ENCODE results near the gene MAN2C1.

MAN2C1 gene

GRCh38 chr15:75361989-75362641 is 6.3 kb downstream of the MAN2C1 start:
- no peak overlapping the region for H3K27ac ChIP-seq (ENCODE audit: low read depth in 2 of 2, low read length in 2 of 2)
- no peak overlapping the region for H3K9ac ChIP-seq (ENCODE audit: low read depth in 1 of 2, low read length in 2 of 2)
- no peak overlapping the region for H3K4me3 ChIP-seq (ENCODE audit: low read length in 2 of 2)
- no peaks in the 10 kb centered on the region for H3K9me3 ChIP-seq (ENCODE audit: control insufficient read depth in 2 of 2, low read length in 2 of 2)
- H3K4me1 ChIP-seq (ENCODE audit: control insufficient read depth in 2 of 2, insufficient read depth in 2 of 2, low read length in 2 of 2): peaks cover 0 to under 1% of the 10 kb centered on the region in 2 donors
- peaks cover 50 to 74% of the 10 kb centered on the region in 2 donors for H3K36me3 ChIP-seq (ENCODE audit: control insufficient read depth in 2 of 2, insufficient read depth in 2 of 2, low read length in 2 of 2)
- H3K27me3 ChIP-seq (ENCODE audit: control insufficient read depth in 2 of 2, insufficient read depth in 2 of 2, low read length in 2 of 2): no peaks in the 10 kb centered on the region

DNA sequence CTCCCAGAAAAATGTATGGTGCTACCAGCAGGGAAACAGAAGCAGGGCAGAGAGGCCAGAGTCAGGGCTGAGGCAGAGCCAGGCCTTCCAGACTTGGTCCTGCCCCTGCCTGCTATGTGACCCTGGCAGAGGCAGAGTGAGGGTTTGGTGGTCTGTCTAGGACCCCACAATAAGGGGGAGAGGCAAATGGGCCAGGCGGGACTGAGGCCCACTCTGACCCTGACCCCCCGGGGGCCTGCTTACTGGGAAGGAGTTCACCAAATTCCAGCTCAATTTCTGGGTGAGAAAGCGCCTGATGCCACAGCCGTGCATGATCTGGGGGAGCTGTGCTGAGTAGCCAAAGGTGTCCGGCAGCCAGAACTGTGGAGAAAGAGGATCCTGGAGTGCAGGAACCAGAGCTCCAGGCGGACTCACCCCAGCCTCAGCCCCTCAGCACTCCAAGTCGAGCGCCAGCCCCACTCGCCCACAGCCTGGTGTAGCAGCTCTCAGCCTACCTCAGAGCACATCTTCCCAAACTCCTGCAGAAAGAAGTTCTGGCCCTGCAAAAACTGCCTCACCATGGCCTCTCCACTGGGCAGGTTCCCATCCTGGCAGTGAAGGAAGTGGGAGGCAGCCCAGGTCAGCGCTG is 6.9 kb downstream of the MAN2C1 start:
- Histone ChIP-seq H3K4me1 (ENCODE audit: control insufficient read depth in 2 of 2, insufficient read depth in 2 of 2, low read length in 2 of 2) (no peaks in the 10 kb centered on the region), H3K27ac (ENCODE audit: low read depth in 2 of 2, low read length in 2 of 2) (no peak overlapping the region), H3K27me3 (ENCODE audit: control insufficient read depth in 2 of 2, insufficient read depth in 2 of 2, low read length in 2 of 2) (no peaks in the 10 kb centered on the region), H3K4me3 (ENCODE audit: low read length in 2 of 2) (no peak overlapping the region), H3K9ac (ENCODE audit: low read depth in 1 of 2, low read length in 2 of 2) (no peak overlapping the region), H3K9me3 (ENCODE audit: control insufficient read depth in 2 of 2, low read length in 2 of 2) (no peaks in the 10 kb centered on the region), H3K36me3 (ENCODE audit: control insufficient read depth in 2 of 2, insufficient read depth in 2 of 2, low read length in 2 of 2) (peaks cover 49 to 72% of the 10 kb centered on the region in 2 donors)

GRCh38 chr15:75360856-75361255 is 7.6 kb downstream of the MAN2C1 start:
- H3K9me3 ChIP-seq (ENCODE audit: control insufficient read depth in 2 of 2, low read length in 2 of 2): no peaks in the 10 kb centered on the region
- no peak overlapping the region for H3K4me3 ChIP-seq (ENCODE audit: low read length in 2 of 2)
- H3K27ac ChIP-seq (ENCODE audit: low read depth in 2 of 2, low read length in 2 of 2): no peak overlapping the region
- no peaks in the 10 kb centered on the region for H3K4me1 ChIP-seq (ENCODE audit: control insufficient read depth in 2 of 2, insufficient read depth in 2 of 2, low read length in 2 of 2)
- H3K9ac ChIP-seq (ENCODE audit: low read depth in 1 of 2, low read length in 2 of 2): no peak overlapping the region
- H3K27me3 ChIP-seq (ENCODE audit: control insufficient read depth in 2 of 2, insufficient read depth in 2 of 2, low read length in 2 of 2): no peaks in the 10 kb centered on the region
- H3K36me3 ChIP-seq (ENCODE audit: control insufficient read depth in 2 of 2, insufficient read depth in 2 of 2, low read length in 2 of 2): peaks cover 48 to 72% of the 10 kb centered on the region in 2 donors

DNA sequence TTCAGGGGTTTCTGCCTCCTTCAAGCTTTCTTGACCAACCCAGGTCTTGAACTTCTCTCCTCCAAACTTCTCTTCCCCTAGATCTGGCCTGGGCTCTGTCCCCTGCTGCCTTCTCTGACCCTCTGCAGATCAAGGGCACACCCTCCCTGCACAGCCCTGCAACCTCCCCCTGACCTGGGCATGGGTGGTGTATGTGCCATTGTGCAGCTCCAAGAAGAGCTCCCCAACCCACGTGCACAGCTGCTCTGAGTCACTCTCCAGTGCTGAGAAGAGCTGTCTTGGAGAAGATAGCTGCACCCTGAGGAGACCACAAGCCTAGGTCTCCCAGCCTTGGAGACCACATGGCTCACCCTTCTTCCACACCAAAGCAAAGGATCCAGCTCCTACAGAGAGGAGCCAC is 8.0 kb downstream of the MAN2C1 start:
- H3K4me3 ChIP-seq (ENCODE audit: low read length in 2 of 2): no peak overlapping the region
- H3K36me3 ChIP-seq (ENCODE audit: control insufficient read depth in 2 of 2, insufficient read depth in 2 of 2, low read length in 2 of 2): peaks cover 48 to 71% of the 10 kb centered on the region in 2 donors
- no peak overlapping the region for H3K27ac ChIP-seq (ENCODE audit: low read depth in 2 of 2, low read length in 2 of 2)
- H3K4me1 ChIP-seq (ENCODE audit: control insufficient read depth in 2 of 2, insufficient read depth in 2 of 2, low read length in 2 of 2): no peaks in the 10 kb centered on the region
- no peaks in the 10 kb centered on the region for H3K27me3 ChIP-seq (ENCODE audit: control insufficient read depth in 2 of 2, insufficient read depth in 2 of 2, low read length in 2 of 2)
- H3K9ac ChIP-seq (ENCODE audit: low read depth in 1 of 2, low read length in 2 of 2): no peak overlapping the region
- H3K9me3 ChIP-seq (ENCODE audit: control insufficient read depth in 2 of 2, low read length in 2 of 2): no peaks in the 10 kb centered on the region

- Histone ChIP-seq H3K9me3 (ENCODE audit: control insufficient read depth in 2 of 2, low read length in 2 of 2) (no peaks in the 10 kb centered on the region), H3K36me3 (ENCODE audit: control insufficient read depth in 2 of 2, insufficient read depth in 2 of 2, low read length in 2 of 2) (peaks cover 44 to 73% of the 10 kb centered on the region in 2 donors), H3K27me3 (ENCODE audit: control insufficient read depth in 2 of 2, insufficient read depth in 2 of 2, low read length in 2 of 2) (no peaks in the 10 kb centered on the region)
Observed at GRCh38 chr15:75359537-75360250, 8.7 kb downstream of the MAN2C1 start.

DNA sequence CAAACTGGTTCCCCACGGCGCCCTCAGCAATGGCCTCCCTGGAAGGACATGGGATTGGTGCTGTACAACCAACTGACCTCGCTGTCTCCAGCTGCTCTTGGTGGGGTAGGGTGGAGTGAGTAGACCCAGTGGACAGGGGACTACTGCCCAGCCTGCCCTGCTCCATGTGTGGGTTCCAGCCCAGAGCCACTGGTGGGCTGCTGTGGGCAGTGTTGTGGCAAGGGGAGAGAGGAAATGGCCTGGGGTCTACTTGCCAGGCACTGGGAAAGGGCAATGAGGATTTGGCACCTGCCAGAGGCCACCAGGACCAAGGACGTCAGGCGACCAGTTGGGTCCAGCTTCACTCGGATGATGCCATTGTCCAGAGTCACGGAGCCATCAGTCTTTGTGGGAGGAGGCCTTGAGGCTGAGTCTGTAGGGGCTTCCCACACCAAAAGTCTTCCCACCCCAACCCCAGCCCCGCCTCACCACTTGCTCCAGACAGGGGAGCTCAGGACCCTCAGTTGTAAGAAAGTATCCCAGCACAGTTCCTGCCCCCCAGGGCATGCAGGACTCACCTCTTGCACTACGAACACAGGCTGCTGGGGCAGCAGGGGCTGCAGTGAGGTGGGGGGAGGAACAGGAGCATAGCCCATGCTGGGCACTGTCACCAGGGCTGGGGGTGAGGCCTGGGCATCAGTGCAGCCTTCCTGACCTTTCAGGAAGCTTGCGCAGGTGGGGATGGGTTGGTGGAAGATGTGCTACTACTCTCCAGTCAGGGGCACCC is 9.5 kb downstream of the MAN2C1 start:
- no peaks in the 10 kb centered on the region for H3K27me3 ChIP-seq (ENCODE audit: control insufficient read depth in 2 of 2, insufficient read depth in 2 of 2, low read length in 2 of 2)
- H3K9ac ChIP-seq (ENCODE audit: low read depth in 1 of 2, low read length in 2 of 2): no peak overlapping the region
- no peaks in the 10 kb centered on the region for H3K9me3 ChIP-seq (ENCODE audit: control insufficient read depth in 2 of 2, low read length in 2 of 2)
- H3K27ac ChIP-seq (ENCODE audit: low read depth in 2 of 2, low read length in 2 of 2): no peak overlapping the region
- no peaks in the 10 kb centered on the region for H3K4me1 ChIP-seq (ENCODE audit: control insufficient read depth in 2 of 2, insufficient read depth in 2 of 2, low read length in 2 of 2)
- no peak overlapping the region for H3K4me3 ChIP-seq (ENCODE audit: low read length in 2 of 2)
- H3K36me3 ChIP-seq (ENCODE audit: control insufficient read depth in 2 of 2, insufficient read depth in 2 of 2, low read length in 2 of 2): peaks cover 41 to 67% of the 10 kb centered on the region in 2 donors

More at GRCh38 chr15:75359537-75360250, 8.7 kb downstream of the MAN2C1 start:
- no peak overlapping the region for H3K9ac ChIP-seq (ENCODE audit: low read depth in 1 of 2, low read length in 2 of 2)
- H3K27ac ChIP-seq (ENCODE audit: low read depth in 2 of 2, low read length in 2 of 2): no peak overlapping the region
- H3K4me1 ChIP-seq (ENCODE audit: control insufficient read depth in 2 of 2, insufficient read depth in 2 of 2, low read length in 2 of 2): no peaks in the 10 kb centered on the region
- H3K4me3 ChIP-seq (ENCODE audit: low read length in 2 of 2): no peak overlapping the region

GRCh38 chr15:75357976-75358673 is 10.3 kb downstream of the MAN2C1 start:
- no peak overlapping the region for H3K27ac ChIP-seq (ENCODE audit: low read depth in 2 of 2, low read length in 2 of 2)
- no peaks in the 10 kb centered on the region for H3K27me3 ChIP-seq (ENCODE audit: control insufficient read depth in 2 of 2, insufficient read depth in 2 of 2, low read length in 2 of 2)
- H3K9me3 ChIP-seq (ENCODE audit: control insufficient read depth in 2 of 2, low read length in 2 of 2): no peaks in the 10 kb centered on the region
- no peak overlapping the region for H3K4me3 ChIP-seq (ENCODE audit: low read length in 2 of 2)
- H3K9ac ChIP-seq (ENCODE audit: low read depth in 1 of 2, low read length in 2 of 2): no peak overlapping the region
- no peaks in the 10 kb centered on the region for H3K4me1 ChIP-seq (ENCODE audit: control insufficient read depth in 2 of 2, insufficient read depth in 2 of 2, low read length in 2 of 2)
- H3K36me3 ChIP-seq (ENCODE audit: control insufficient read depth in 2 of 2, insufficient read depth in 2 of 2, low read length in 2 of 2): peaks cover 39 to 67% of the 10 kb centered on the region in 2 donors

DNA sequence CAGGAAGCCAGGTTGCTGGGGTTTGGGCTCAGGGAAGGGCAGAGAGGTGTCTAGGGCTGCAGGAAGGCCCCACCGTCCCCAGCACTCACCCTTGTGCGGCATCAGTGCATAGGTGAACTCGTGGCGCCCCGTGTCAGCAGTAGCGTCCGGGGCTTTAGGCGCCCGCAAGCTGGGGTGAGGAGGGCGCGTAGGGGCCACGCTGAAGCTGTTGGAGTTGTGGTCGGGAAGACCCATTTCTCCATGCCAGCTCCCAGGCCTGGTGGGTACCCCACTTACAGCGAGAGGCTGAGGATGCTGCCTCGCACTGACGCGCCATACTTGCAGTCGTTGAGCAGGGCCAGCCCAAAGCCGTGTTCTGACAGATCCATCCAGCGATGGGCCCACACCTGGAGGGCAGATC is 11.9 kb downstream of the MAN2C1 start:
- H3K9me3 ChIP-seq (ENCODE audit: control insufficient read depth in 2 of 2, low read length in 2 of 2): no peaks in the 10 kb centered on the region
- H3K27me3 ChIP-seq (ENCODE audit: control insufficient read depth in 2 of 2, insufficient read depth in 2 of 2, low read length in 2 of 2): no peaks in the 10 kb centered on the region
- H3K4me1 ChIP-seq (ENCODE audit: control insufficient read depth in 2 of 2, insufficient read depth in 2 of 2, low read length in 2 of 2): no peaks in the 10 kb centered on the region
- no peak overlapping the region for H3K27ac ChIP-seq (ENCODE audit: low read depth in 2 of 2, low read length in 2 of 2)
- no peak overlapping the region for H3K4me3 ChIP-seq (ENCODE audit: low read length in 2 of 2)
- peaks cover 35 to 52% of the 10 kb centered on the region in 2 donors for H3K36me3 ChIP-seq (ENCODE audit: control insufficient read depth in 2 of 2, insufficient read depth in 2 of 2, low read length in 2 of 2)
- no peak overlapping the region for H3K9ac ChIP-seq (ENCODE audit: low read depth in 1 of 2, low read length in 2 of 2)

DNA sequence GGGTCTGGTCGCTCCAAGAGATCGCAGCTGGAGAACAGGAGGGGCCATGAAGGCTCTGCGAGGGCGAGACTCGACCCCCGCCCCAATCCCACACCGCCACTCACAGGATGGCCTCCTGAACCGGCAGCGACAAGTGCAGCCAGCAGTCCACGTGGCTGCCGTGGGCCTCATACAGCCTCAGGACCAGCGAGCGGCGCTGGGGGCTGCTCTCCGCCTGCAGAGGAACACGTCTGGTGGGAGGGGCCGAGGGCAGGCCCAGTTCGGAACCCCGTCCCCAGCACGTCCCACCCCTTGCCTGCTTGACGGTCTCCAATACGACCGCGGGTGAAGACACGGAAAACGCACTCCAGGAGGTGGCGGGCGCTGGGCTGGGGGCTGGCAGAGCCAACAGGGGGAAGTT is 12.4 kb downstream of the MAN2C1 start:
- H3K27me3 ChIP-seq (ENCODE audit: control insufficient read depth in 2 of 2, insufficient read depth in 2 of 2, low read length in 2 of 2): no peaks in the 10 kb centered on the region
- no peaks in the 10 kb centered on the region for H3K4me1 ChIP-seq (ENCODE audit: control insufficient read depth in 2 of 2, insufficient read depth in 2 of 2, low read length in 2 of 2)
- H3K9me3 ChIP-seq (ENCODE audit: control insufficient read depth in 2 of 2, low read length in 2 of 2): no peaks in the 10 kb centered on the region
- H3K36me3 ChIP-seq (ENCODE audit: control insufficient read depth in 2 of 2, insufficient read depth in 2 of 2, low read length in 2 of 2): peaks cover 30 to 47% of the 10 kb centered on the region in 2 donors
- no peak overlapping the region for H3K4me3 ChIP-seq (ENCODE audit: low read length in 2 of 2)
- H3K27ac ChIP-seq (ENCODE audit: low read depth in 2 of 2, low read length in 2 of 2): no peak overlapping the region
- no peak overlapping the region for H3K9ac ChIP-seq (ENCODE audit: low read depth in 1 of 2, low read length in 2 of 2)
